ELF-1 (cell line): ENCODE data around the gene KIZ.
A peak's percentile ranks its signal among the peaks of the same experiment; 100 is the strongest.

Source experiments
- DNase-seq: peaks from one replicate; pipeline ENCODE4 v3.0.0-alpha.2; 2016; ENCODE audit warnings: low read depth, low spot score

KIZ gene

GRCh38 chr20:21125849-21126580 is at the start of gene KIZ:
TSS of gene KIZ (plus strand) at chr20:21126082. CDS start at chr20:21126116, 34 bp downstream.
- peak; percentile 92 for DNase-seq

GRCh38 chr20:21077809-21078345 is 48.0 kb upstream of the KIZ start:
- no peak for DNase-seq

- DNase-seq: peak; percentile 25
Observed at GRCh38 chr20:21082584-21082983, 43.3 kb upstream of the KIZ start.

GRCh38 chr20:21083825-21084325 is 42.0 kb upstream of the KIZ start:
- no peak for DNase-seq

GRCh38 chr20:21087862-21088540 is 37.9 kb upstream of the KIZ start:
- DNase-seq: no peak

GRCh38 chr20:21089391-21089790 is 36.5 kb upstream of the KIZ start:
- no peak for DNase-seq

GRCh38 chr20:21090111-21090618 is 35.7 kb upstream of the KIZ start:
- peak; percentile 12 for DNase-seq

GRCh38 chr20:21090721-21091120 is 35.2 kb upstream of the KIZ start:
- DNase-seq: no peak

GRCh38 chr20:21092806-21093205 is 33.1 kb upstream of the KIZ start:
- no peak for DNase-seq

- peak; percentile 20 for DNase-seq
Observed at GRCh38 chr20:21096321-21097043, 29.4 kb upstream of the KIZ start.

GRCh38 chr20:21099751-21100577 is 25.9 kb upstream of the KIZ start:
- peak; percentile 40 for DNase-seq

- peak; percentile 86 for DNase-seq
Observed at GRCh38 chr20:21100578-21101452, 25.1 kb upstream of the KIZ start.

GRCh38 chr20:21101453-21101931 is 24.4 kb upstream of the KIZ start:
- DNase-seq: peak; percentile 68

- DNase-seq: peak; percentile 62
Observed at GRCh38 chr20:21101932-21102575, 23.8 kb upstream of the KIZ start.

GRCh38 chr20:21102603-21103311 is 23.1 kb upstream of the KIZ start:
- peak; percentile 72 for DNase-seq

GRCh38 chr20:21103582-21104465 is 22.1 kb upstream of the KIZ start:
- peak; percentile 11 for DNase-seq

GRCh38 chr20:21104466-21104761 is 21.5 kb upstream of the KIZ start:
- DNase-seq: peak; percentile 32

- peak; percentile 23 for DNase-seq
Observed at GRCh38 chr20:21104921-21105320, 21.0 kb upstream of the KIZ start.
